B cell (primary cell): Measurements from ENCODE around the gene EPX. TPM values are rescaled to one million over a fixed set of nuclear protein-coding genes. Genes with fewer than 3 reads are reported as not detected.

ENCODE experiments used
- ATAC-seq: fragments of 200-7000 bp; cut with Tn5 transposase; one replicate; pipeline ENCODE4 v1.10.0; 2021; ENCODE audit warnings: low read depth, mild to moderate bottlenecking, moderate number of reproducible peaks, moderate library complexity
- CTCF ChIA-PET: fragments of 350-600 bp; sonication (Branson Sonifier 250); formaldehyde crosslinking; loops from one replicate; lab custom pipeline; 2021; ENCODE audit warnings: antibody characterized with exemption, inconsistent platforms; lab: Charles Lee
- POLR2A ChIA-PET: fragments of 350-600 bp; sonication (Branson Sonifier 250); formaldehyde crosslinking; loops from one replicate; lab custom pipeline; 2021; ENCODE audit warnings: antibody characterized with exemption; lab: Charles Lee
- DNase-seq: peaks from one replicate; pipeline ENCODE4 v3.0.0; 2013
- H2AFZ ChIP-seq: 2 replicates; pipeline ENCODE4 v1.6.1; 2012; ENCODE audit warnings: mild to moderate bottlenecking, low read depth, low read length; ENCODE audit not compliant: insufficient read depth, poor library complexity, severe bottlenecking
- H3K27ac ChIP-seq, 2 donors: 1 replicate in 1 of 2; 2 replicates in 1 of 2; pipeline ENCODE4 v1.5.1; 2012 to 2013; ENCODE audit warnings: low read length in 2 of 2, mild to moderate bottlenecking in 2 of 2, moderate library complexity in 1 of 2
- H3K27me3 ChIP-seq, 4 experiments: fragments of 200-600 bp in 1 of 4; sonication (generic) in 1 of 4; replicated peaks in 1 of 4; 1 replicate in 2 of 4; 2 replicates in 2 of 4; pipeline versions ENCODE4 v1.6.1 to v1.7.0; 2013 to 2016; ENCODE audit warnings: low read length in 3 of 4, mild to moderate bottlenecking in 2 of 4, mixed read lengths in 1 of 4, moderate library complexity in 1 of 4; ENCODE audit not compliant: insufficient read depth in 4 of 4, control insufficient read depth in 3 of 4; ENCODE audit errors: control extremely low read depth in 1 of 4
- H3K36me3 ChIP-seq, 2 experiments: replicated peaks in 1 of 2; 1 replicate in 1 of 2; 2 replicates in 1 of 2; pipeline versions ENCODE4 v1.6.1 to v1.7.1; 2013; ENCODE audit warnings: low read length in 1 of 2; ENCODE audit not compliant: insufficient read depth in 2 of 2, control insufficient read depth in 1 of 2; ENCODE audit errors: control extremely low read depth in 1 of 2, extremely low read depth in 1 of 2
- H3K4me1 ChIP-seq, 2 donors: fragments of 200-600 bp in 1 of 2; sonication (generic) in 1 of 2; 1 replicate in 1 of 2; 2 replicates in 1 of 2; pipeline versions ENCODE4 v1.5.1 to v1.6.1; 2013 to 2017; ENCODE audit warnings: low read length in 2 of 2; ENCODE audit not compliant: control insufficient read depth in 2 of 2, insufficient read depth in 2 of 2
- H3K4me2 ChIP-seq: replicated peaks from 2 replicates; pipeline ENCODE3; 2012; ENCODE audit warnings: mild to moderate bottlenecking, low read depth, low read length; ENCODE audit not compliant: poor library complexity, severe bottlenecking
- H3K4me3 ChIP-seq, 5 experiments: fragments of 200-600 bp in 1 of 5; sonication (generic) in 1 of 5; 1 replicate in 3 of 5; 2 replicates in 2 of 5; pipeline versions ENCODE4 v1.5.1 to v1.7.0; 2011 to 2016; ENCODE audit warnings: low read length in 4 of 5, mild to moderate bottlenecking in 4 of 5, low read depth in 2 of 5, control low read depth in 1 of 5, moderate library complexity in 1 of 5; ENCODE audit not compliant: insufficient read depth in 1 of 5; ENCODE audit errors: control extremely low read depth in 1 of 5, extremely low read depth in 1 of 5
- H3K79me2 ChIP-seq: fragments of 200-600 bp; sonication (generic); one replicate; pipeline ENCODE4 v1.6.0; 2016; ENCODE audit warnings: low read length; ENCODE audit not compliant: control insufficient read depth, insufficient read depth
- H3K9ac ChIP-seq: fragments of 200-600 bp; sonication (generic); 2 replicates; pipeline ENCODE4 v1.6.1; 2017; ENCODE audit warnings: mild to moderate bottlenecking, low read length, moderate library complexity
- H3K9me3 ChIP-seq, 3 donors: one replicate each; pipeline versions ENCODE4 v1.6.1 to v1.7.1; 2013; ENCODE audit warnings: low read length in 2 of 3; ENCODE audit not compliant: control insufficient read depth in 2 of 3, insufficient read depth in 1 of 3; ENCODE audit errors: control extremely low read depth in 1 of 3
- H4K20me1 ChIP-seq: 2 replicates; pipeline ENCODE4 v1.6.0; 2012; ENCODE audit warnings: mild to moderate bottlenecking, low read length; ENCODE audit not compliant: insufficient read depth, control insufficient read depth, poor library complexity, severe bottlenecking
- H3K27ac Mint-ChIP-seq: one replicate; pipeline ENCODE4 v1.8.0; 2021; ENCODE audit warnings: mixed read lengths
- H3K27me3 Mint-ChIP-seq: one replicate; pipeline ENCODE4 v1.8.0; 2021; ENCODE audit warnings: mixed read lengths
- H3K4me1 Mint-ChIP-seq: one replicate; pipeline ENCODE4 v1.8.0; 2021; ENCODE audit warnings: mixed read lengths
- H3K4me3 Mint-ChIP-seq: one replicate; pipeline ENCODE4 v1.8.0; 2021; ENCODE audit warnings: mixed read lengths
- H3K9me3 Mint-ChIP-seq: one replicate; pipeline ENCODE4 v1.8.0; 2022; ENCODE audit warnings: mixed read lengths; ENCODE audit not compliant: insufficient read depth
- CTCF ChIP-seq: fragments of 200-600 bp; IDR thresholded peaks from one replicate; pipeline ENCODE4 v1.8.0; 2022; ENCODE audit warnings: antibody characterized with exemption, mild to moderate bottlenecking
- EZH2 ChIP-seq: IDR thresholded peaks from 2 replicates; pipeline ENCODE4 v1.6.1; 2012; ENCODE audit warnings: borderline replicate concordance, low read depth, mild to moderate bottlenecking, moderate library complexity, low read length; ENCODE audit not compliant: insufficient read depth, poor library complexity, severe bottlenecking
- WGBS: methylation state at CpG from one replicate; pipeline ENCODE4 v1.1.5; 2013; ENCODE audit warnings: missing lambda C conversion rate; ENCODE audit not compliant: insufficient coverage; 5-methylcytosine and 5-hydroxymethylcytosine counted together
- intact Hi-C: fragments of 100-400 bp; cut with micrococcal nuclease; formaldehyde crosslinking; loops from one replicate; pipeline ENCODE4 v1.10.0; 2022
- polyA plus RNA-seq: library from polyadenylated mRNA; depleted of rRNA; stranded (reverse); fragments of >200 nt; gene quantifications from 2 replicates; pipeline ENCODE4 v1.2.3, GENCODE V29; 2012
- total RNA-seq, 2 donors: library from RNA; stranded (reverse); fragments of 120-200 nt in 1 of 2; gene quantifications; 1 replicate in 1 of 2; 2 replicates in 1 of 2; pipeline versions ENCODE4 v1.2.3 to v1.2.4, GENCODE V29; 2013 to 2022

The EPX gene
- total and polyA plus RNA-seq, 2 donors (not counting 1 experiment from before 2014, with no cell fraction given): not detected

GRCh38 chr17:58247511-58248363 lies 55.2 kb downstream of the EPX start:
- Histone ChIP-seq H3K27ac (no peak overlapping the region), H3K4me3 (no peak overlapping the region), H3K36me3 (no peaks in the 10 kb centered on the region), H3K9ac (no peak overlapping the region), H3K4me2 (no peak overlapping the region), H3K9me3 (no peaks in the 10 kb centered on the region), H3K4me1 (peaks cover 14 to 18% of the 10 kb centered on the region in 2 donors), H3K27me3 (peaks cover 0 to 35% (median 9%) of the 10 kb centered on the region in 4 experiments), H2AFZ (peak overlapping the region; percentile 54), H4K20me1 (no peaks in the 10 kb centered on the region), H3K79me2 (no peaks in the 10 kb centered on the region)
- DNase-seq (no peak), ATAC-seq (no peak)
- WGBS: 77% methylated on average over 7 of the region's 10 CpGs
- CTCF ChIA-PET: interaction anchor here (0.7 to 8.4 kb wide), 13 partner anchors 8 to 240 kb away, joined by 3 to 58 read pairs (median 4); partner anchors contain the start of genes HSF5 and MKS1
- H3K27ac Mint-ChIP-seq: no peak overlapping the region
- POLR2A ChIA-PET: interaction anchor here (0.6 kb wide), 1 partner anchor 269 kb away, joined by 5 read pairs; no protein-coding TSS in a partner anchor
- intact Hi-C loops: no loop called here
- peaks cover 26% of the 10 kb centered on the region for H3K27me3 Mint-ChIP-seq
- peak overlapping the region; percentile 37 for H3K4me3 Mint-ChIP-seq
- peaks cover 19% of the 10 kb centered on the region for H3K4me1 Mint-ChIP-seq
- no peaks in the 10 kb centered on the region for H3K9me3 Mint-ChIP-seq
- TF ChIP-seq EZH2: no peak

- Histone ChIP-seq H2AFZ (peak overlapping the region; percentile 93), H3K27me3 (peaks cover 0 to 35% (median 8%) of the 10 kb centered on the region in 4 experiments), H3K36me3 (no peaks in the 10 kb centered on the region), H3K27ac (no peak overlapping the region), H3K9ac (peak overlapping the region; percentile 67), H3K9me3 (no peaks in the 10 kb centered on the region), H3K4me2 (peak overlapping the region; percentile 88), H3K79me2 (no peaks in the 10 kb centered on the region), H3K4me3 (peak overlapping the region in 4 of 5 experiments; percentile 60 to 66 (median 62)), H4K20me1 (no peaks in the 10 kb centered on the region), H3K4me1 (peaks cover 14 to 18% of the 10 kb centered on the region in 2 donors)
- ChIA-PET POLR2A (no interaction called here), CTCF (interaction anchor here (0.9 to 8.4 kb wide), 16 partner anchors 10 to 256 kb away, joined by 3 to 58 read pairs (median 8); partner anchors contain the start of genes HSF5, LPO, MKS1 and RNF43)
- no peaks in the 10 kb centered on the region for H3K9me3 Mint-ChIP-seq
- H3K4me3 Mint-ChIP-seq: peak overlapping the region; percentile 92
- no peak for ATAC-seq
- H3K27ac Mint-ChIP-seq: no peak overlapping the region
- TF ChIP-seq EZH2 (no peak), CTCF (no peak)
- intact Hi-C loops: loop anchor here (1.0 kb wide), 4 partner anchors 16 to 168 kb away; partner anchors contain the start of genes MKS1 and RNF43
- 32% methylated on average over 10 of the region's 10 CpGs for WGBS
- H3K4me1 Mint-ChIP-seq: peaks cover 19% of the 10 kb centered on the region
- H3K27me3 Mint-ChIP-seq: peaks cover 18% of the 10 kb centered on the region
- DNase-seq: no peak
Observed at GRCh38 chr17:58248955-58249269, 56.4 kb downstream of the EPX start.
